Measurements from ENCODE around the gene RANBP10. TPM values are rescaled to one million over a fixed set of nuclear protein-coding genes. Genes with fewer than 3 reads are reported as not detected.

The RANBP10 gene
- total RNA-seq, 4 donors from 2014 or later: 6.0 to 9.8 (median 8.3) TPM

- DNase-seq (ENCODE audit: low spot score) (no peak), ATAC-seq (ENCODE audit: low FRiP score) (no peak)
- no peak for TF ChIP-seq CTCF (IDR thresholded peaks at IDR 0.05)
Measured at GRCh38 chr16:67707790-67708189, 98.6 kb downstream of the RANBP10 start.

- no peak for DNase-seq (ENCODE audit: low spot score)
- ATAC-seq (ENCODE audit: low FRiP score): no peak
- TF ChIP-seq CTCF (IDR thresholded peaks at IDR 0.05): no peak
Measured at GRCh38 chr16:67707210-67707609, 99.2 kb downstream of the RANBP10 start.

- DNase-seq (ENCODE audit: low spot score): no peak
- no peak for ATAC-seq (ENCODE audit: low FRiP score)
- no peak for TF ChIP-seq CTCF (IDR thresholded peaks at IDR 0.05)
Measured at GRCh38 chr16:67704110-67704509, 102.2 kb downstream of the RANBP10 start.

GRCh38 chr16:67703626-67704025 is 102.7 kb downstream of the RANBP10 start:
- TF ChIP-seq CTCF (IDR thresholded peaks at IDR 0.05): no peak
- DNase-seq (ENCODE audit: low spot score) (no peak), ATAC-seq (ENCODE audit: low FRiP score) (no peak)

- ATAC-seq (ENCODE audit: low FRiP score) (no peak), DNase-seq (ENCODE audit: low spot score) (no peak)
- no peak for TF ChIP-seq CTCF (IDR thresholded peaks at IDR 0.05)
Measured at GRCh38 chr16:67702130-67702529, 104.2 kb downstream of the RANBP10 start.

GRCh38 chr16:67701420-67701819 is 104.9 kb downstream of the RANBP10 start:
- DNase-seq (ENCODE audit: low spot score): no peak
- no peak for ATAC-seq (ENCODE audit: low FRiP score)

More at GRCh38 chr16:67701420-67701819, 104.9 kb downstream of the RANBP10 start:
- no peak for TF ChIP-seq CTCF (IDR thresholded peaks at IDR 0.05)

Data from omental fat pad (tissue), 4 donors.